Measurements from ENCODE around the gene NTRK2.

The NTRK2 gene

GRCh38 chr9:84711936-84712335, 42.4 kb downstream of the NTRK2 start:
- Histone ChIP-seq H3K4me3 (ENCODE audit: low read depth, low read length) (no peak overlapping the region), H3K27ac (ENCODE audit: extremely low read depth, low read depth, low read length) (no peak overlapping the region), H3K9me3 (ENCODE audit: control insufficient read depth, insufficient read depth, low read depth, low read length) (no peaks in the 10 kb centered on the region), H3K36me3 (ENCODE audit: control insufficient read depth in 2 of 2, insufficient read depth in 1 of 2, low read length in 2 of 2) (no peaks in the 10 kb centered on the region), H3K4me1 (ENCODE audit: control insufficient read depth, insufficient read depth, low read length) (no peaks in the 10 kb centered on the region)
- TF ChIP-seq ZFP41 (tag by site-specific recombination; IDR thresholded peaks at IDR 0.05; ENCODE audit: borderline replicate concordance): no peak
- no peak for TF ChIP-seq EGR2 (tag by site-specific recombination; IDR thresholded peaks at IDR 0.05; ENCODE audit: low read depth)
- TF ChIP-seq ZNF518A (tag by site-specific recombination; conservative IDR thresholded peaks at IDR 0.05; ENCODE audit: low read depth): no peak
- no peak for TF ChIP-seq KLF10 (tag by site-specific recombination; IDR thresholded peaks at IDR 0.05)
- no peak for TF ChIP-seq ZNF621 (tag by site-specific recombination; IDR thresholded peaks at IDR 0.05)
- TF ChIP-seq, protein P1, sequence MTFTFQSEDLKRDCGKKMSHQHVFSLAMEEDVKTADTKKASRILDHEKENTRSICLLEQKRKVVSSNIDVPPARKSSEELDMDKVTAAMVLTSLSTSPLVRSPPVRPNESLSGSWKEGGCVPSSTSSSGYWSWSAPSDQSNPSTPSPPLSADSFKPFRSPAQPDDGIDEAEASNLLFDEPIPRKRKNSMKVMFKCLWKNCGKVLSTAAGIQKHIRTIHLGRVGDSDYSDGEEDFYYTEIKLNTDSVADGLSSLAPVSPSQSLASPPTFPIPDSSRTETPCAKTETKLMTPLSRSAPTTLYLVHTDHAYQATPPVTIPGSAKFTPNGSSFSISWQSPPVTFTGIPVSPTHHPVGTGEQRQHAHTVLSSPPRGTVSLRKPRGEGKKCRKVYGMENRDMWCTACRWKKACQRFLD (tag by site-specific recombination; IDR thresholded peaks at IDR 0.05): no peak
- TF ChIP-seq ZNF530 (tag by site-specific recombination; IDR thresholded peaks at IDR 0.05; ENCODE audit: low read depth): no peak
- TF ChIP-seq ZBTB48 (tag by site-specific recombination; IDR thresholded peaks at IDR 0.05): no peak
- TF ChIP-seq ZNF629 (tag by site-specific recombination; IDR thresholded peaks at IDR 0.05): no peak
- TF ChIP-seq ZNF654 (tag by site-specific recombination; IDR thresholded peaks at IDR 0.05; ENCODE audit: low read depth): no peak
- TF ChIP-seq, protein P2, sequence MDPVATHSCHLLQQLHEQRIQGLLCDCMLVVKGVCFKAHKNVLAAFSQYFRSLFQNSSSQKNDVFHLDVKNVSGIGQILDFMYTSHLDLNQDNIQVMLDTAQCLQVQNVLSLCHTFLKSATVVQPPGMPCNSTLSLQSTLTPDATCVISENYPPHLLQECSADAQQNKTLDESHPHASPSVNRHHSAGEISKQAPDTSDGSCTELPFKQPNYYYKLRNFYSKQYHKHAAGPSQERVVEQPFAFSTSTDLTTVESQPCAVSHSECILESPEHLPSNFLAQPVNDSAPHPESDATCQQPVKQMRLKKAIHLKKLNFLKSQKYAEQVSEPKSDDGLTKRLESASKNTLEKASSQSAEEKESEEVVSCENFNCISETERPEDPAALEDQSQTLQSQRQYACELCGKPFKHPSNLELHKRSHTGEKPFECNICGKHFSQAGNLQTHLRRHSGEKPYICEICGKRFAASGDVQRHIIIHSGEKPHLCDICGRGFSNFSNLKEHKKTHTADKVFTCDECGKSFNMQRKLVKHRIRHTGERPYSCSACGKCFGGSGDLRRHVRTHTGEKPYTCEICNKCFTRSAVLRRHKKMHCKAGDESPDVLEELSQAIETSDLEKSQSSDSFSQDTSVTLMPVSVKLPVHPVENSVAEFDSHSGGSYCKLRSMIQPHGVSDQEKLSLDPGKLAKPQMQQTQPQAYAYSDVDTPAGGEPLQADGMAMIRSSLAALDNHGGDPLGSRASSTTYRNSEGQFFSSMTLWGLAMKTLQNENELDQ (tag by site-specific recombination; IDR thresholded peaks at IDR 0.05; ENCODE audit: low read depth): no peak
- no peak for TF ChIP-seq ZSCAN23 (tag by site-specific recombination; IDR thresholded peaks at IDR 0.05)
- TF ChIP-seq PRDM6 (tag by site-specific recombination; IDR thresholded peaks at IDR 0.05): no peak
- no peak for TF ChIP-seq ZBTB10 (tag by site-specific recombination; IDR thresholded peaks at IDR 0.05)
- CTCF ChIA-PET: no interaction called here
- POLR2A ChIA-PET: no interaction called here

All from HEK293 (cell line).